ENCODE data around the gene ADH1C. TPM values are rescaled to one million over a fixed set of nuclear protein-coding genes. Genes with fewer than 3 reads are reported as not detected.
"Not testable (repeated sequence)": the region's sequence is repeated elsewhere in the genome, so short reads cannot be mapped to it uniquely, and the experiment has no call there.

Gene ADH1C
- total RNA-seq, 1 experiment from 2014 or later, result 1.6 TPM

DNA sequence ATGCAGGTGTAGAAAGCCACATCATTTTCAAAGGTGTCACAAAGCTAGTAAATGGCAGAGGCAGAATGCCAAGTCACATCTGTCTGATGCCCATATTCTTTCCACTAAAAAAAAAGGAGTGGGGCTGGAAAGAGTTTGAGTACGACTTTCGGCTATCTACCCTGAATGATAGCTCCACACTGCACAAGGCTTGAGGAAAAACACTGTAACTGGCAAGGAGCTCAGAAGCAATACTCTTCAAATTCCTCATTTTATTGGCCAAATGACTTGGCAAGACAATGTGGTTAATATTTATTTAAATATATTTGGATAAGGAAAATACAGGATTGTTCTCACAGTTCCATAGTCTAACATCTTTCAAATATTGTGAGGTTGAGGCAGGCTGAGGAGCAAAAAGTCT is 5.4 kb upstream of the ADH1C start:
- DNase-seq (ENCODE audit: low spot score), result no peak

DNA sequence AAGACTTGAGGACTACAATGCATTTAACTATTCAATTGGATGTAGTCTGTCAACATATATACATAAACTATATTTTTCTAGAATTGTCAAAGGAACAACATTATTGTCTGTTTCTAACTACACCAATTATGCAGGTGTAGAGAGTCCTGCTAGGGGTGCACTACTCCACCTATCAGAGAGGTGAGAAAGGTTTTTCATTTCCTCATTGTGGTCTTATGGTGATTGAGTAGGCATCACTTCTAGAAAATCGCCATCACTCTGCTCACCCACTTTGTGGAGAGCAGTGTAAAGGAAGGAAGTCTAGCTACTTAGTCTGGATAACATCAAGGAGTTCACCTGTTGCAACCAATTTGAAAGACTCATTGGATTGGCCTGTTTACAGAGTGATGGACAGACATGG is 4.4 kb upstream of the ADH1C start:
- no peak for DNase-seq (ENCODE audit: low spot score)

DNA sequence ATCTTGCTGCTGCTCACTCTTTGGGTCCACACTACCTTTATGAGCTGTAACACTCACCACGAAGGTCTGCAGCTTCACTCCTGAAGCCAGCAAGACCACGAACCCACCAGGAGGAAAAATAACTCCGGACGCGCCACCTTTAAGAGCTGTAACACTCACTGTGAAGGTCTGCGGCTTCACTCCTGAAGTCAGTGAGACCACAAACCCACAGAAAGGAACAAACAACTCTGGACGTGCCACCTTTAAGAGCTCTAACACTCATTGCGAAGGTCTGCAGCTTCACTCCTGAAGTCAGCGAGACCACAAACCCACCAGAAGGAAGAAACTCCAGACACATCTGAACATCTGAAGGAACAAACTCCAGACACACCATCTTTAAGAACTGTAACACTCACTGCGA is 3.6 kb upstream of the ADH1C start:
- DNase-seq (ENCODE audit: low spot score), result not testable (repeated sequence)

DNA sequence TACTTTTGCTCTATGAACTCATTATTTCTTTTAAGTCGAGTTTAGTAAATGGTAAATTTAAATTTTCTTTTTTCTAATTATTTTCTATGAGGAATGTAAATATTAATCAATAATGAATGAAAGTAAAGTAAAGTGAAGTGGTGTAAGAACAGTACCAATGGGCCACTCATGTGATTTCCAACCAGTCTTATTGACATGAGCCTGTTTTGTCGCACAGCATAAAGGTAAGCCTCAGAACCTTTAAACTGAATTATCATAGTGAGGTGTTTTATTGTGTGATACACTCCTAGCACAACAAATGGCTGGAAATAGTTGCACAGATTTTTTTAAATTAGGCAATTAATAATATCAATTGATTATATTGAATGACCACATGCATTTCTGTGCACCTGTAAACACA is 1.1 kb downstream of the ADH1C start:
- no peak for DNase-seq (ENCODE audit: low spot score)

DNA sequence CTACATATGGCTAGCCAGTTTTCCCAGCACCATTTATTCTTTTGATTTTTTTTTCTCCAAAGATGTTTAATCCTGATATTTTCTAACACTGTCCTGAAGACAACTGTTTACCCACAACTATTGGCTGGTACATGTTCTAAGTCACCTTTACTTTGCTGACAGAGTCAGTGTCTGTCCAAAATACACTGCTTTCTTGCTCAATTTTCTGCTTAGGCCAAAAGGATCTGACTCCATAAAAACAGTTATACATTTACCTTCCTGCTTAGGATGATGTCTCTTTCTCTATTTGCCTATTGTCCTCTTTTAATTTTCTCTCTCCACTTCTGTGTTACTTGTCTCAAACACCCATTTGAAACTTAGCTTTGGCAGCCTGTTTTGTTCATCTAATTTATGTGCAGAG is 3.2 kb downstream of the ADH1C start:
- no peak for DNase-seq (ENCODE audit: low spot score)

DNA sequence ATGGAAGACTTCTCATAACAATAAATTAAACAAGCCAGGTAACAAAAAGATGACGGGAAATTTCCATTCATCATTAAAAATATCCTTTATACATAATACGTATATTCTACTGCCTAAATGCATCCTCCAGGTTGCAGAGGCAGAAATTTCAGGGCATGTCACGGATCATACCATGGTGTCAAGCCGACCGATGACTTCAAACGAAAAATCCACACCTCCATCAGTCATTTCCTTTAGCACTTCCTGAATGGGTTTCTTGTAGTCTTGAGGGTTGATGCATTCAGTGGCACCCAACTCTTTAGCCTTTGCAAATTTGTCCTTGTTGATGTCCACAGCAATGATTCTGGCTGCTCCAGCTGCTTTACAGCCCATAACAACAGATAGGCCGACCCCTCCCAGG is 9.9 kb downstream of the ADH1C start:
- DNase-seq (ENCODE audit: low spot score), result not testable (repeated sequence)

DNA sequence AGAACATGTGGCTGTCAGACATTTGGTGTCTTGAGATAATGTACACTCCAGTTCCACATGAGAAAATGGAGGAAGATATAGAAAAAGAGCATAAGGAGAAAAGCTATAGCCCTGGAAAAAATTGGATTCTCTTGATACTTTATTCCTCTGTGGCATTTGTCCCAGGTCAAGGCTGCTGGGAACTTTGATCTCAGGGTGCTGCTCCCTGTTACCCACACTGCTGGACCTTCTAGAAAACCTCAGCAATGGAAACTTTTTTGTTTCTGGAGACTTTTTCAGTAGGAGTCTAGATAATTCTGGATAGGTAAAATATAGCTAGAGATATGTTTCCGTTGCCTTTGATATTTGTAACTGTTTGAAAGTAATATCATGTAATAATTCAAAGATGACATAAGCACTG is 11.1 kb downstream of the ADH1C start:
- DNase-seq (ENCODE audit: low spot score), result no peak

DNA sequence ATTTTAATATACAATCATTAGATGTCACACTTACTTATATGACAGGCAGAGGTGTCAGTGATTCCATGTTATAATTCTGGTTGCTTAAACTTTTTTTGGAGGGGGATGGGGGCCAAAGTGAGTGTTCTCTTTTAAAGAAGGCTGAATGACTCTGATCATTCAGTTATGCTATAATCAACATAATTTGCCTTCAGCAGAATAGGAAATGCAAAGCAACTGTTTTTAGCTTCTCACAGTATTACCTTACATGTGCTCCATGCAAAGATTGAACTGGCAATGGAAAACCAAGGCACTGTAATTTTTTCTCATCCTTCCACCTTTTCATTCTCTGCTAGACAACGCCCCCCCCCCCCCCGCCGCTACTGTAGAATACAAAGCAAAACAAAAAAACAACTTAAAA is 13.4 kb downstream of the ADH1C start:
- DNase-seq (ENCODE audit: low spot score), result no peak

DNA sequence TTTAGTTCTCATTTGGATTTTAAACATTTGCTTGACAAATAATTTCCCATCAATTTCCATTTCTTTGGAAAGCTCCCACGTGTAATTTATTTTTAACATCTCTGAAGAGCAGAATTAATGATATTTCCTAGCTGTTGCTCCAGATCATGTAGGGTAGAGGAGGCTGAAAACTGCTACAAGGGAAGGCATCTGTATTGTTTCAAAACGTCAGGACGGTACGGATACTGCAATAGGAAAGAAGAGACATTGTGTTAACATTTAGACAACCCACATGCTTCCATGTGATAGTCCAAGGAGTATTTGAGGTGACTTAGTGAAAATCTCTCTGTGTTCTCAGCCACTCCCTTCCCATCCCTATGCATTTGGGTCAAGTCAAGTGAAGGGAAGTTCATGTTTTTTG is 16.0 kb downstream of the ADH1C start:
- DNase-seq (ENCODE audit: low spot score), result no peak

DNA sequence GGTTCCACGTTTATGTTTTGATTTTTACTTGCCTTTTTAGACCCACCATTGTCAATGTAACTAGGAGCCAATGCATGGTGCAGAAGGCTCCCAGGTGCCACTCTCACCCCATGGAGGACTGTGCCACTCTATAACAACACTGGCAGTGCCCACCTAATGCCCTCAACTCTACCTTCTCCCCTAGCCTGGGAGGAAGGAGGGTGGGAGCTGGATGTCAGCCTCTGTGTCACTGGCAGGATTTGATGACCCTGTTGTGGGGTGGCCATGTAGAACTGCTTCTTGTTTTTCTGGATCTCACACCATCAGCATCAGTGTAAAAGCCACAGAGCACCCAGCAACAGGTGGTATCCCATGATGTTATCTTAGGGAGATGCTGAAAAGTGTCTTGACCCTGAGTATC is 17.7 kb downstream of the ADH1C start:
- DNase-seq (ENCODE audit: low spot score), result no peak

DNA sequence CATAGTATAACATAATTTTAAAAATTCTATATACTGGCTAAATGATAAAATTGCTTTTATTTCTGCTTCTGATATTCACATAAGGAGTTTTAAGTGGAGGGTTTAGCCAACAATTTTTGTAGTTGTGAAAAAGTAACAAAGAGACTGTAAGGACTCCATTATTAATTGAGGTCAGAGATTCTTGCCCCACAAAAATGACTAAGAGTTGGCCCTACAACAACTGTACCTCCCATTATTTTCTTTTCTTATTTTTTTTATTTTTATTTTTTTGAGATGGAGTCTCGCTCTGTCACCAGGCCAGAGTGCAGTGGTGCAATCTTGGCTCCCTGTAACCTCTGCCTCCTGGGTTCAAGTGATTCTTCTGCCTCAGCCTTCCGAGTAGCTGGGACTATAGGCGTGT is 21.9 kb downstream of the ADH1C start:
- no peak for DNase-seq (ENCODE audit: low spot score)

DNA sequence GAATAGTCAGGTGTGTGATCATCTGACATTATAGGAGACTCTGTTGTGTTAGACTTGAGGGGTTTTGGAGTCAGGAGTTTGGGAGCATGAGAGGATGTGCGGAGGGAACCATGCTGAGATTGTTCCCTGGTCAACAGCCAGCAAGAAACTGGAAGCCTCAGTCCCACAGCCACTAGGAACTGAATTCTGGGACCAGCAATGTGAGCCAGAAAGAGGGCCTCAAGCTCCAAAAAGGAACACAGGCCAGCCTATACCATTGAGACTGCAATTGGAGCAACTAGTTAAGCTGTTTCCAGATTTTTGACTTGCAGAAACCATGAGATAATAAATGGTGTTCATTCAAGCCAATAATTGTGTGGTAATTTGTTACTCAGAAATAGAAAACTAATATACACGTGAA is 22.7 kb downstream of the ADH1C start:
- no peak for DNase-seq (ENCODE audit: low spot score)

DNA sequence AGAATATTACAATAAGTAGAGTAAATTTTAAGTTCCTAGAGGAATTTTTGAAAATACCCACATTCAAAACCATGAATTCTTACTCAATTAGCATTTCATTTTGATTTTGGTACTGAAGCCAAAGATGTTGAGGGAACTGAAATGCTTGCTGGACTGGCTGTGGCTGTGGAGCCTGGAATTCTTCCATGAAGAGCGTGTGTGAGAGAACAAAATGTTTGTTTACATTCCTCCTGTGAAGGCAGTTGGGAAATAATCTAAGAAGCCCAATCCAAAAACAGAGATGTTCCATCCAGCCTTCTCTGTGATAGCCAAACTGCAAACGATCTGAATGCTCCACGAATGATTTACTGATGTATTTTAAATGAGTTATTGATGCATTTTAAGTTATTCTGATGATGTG is 27.6 kb downstream of the ADH1C start:
- no peak for DNase-seq (ENCODE audit: low spot score)

DNA sequence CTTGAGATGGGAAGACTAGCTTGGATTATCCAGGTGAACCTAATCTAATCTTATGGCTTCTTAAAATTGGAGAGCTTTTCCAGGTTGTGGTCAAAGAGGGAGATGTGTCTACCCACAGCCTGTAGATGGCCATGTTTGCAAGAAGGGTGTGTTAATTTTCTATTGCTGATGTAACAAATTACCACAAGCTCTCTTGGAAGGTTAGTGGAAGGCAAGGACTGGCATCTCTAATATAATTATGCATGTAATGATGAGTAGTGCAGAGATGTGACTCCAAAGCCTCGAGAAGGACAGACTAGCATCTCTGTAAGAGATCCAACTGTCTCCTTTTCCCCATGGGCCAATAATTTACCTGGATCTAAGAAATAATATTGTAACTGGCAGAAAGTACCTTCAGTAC is 28.2 kb downstream of the ADH1C start:
- no peak for DNase-seq (ENCODE audit: low spot score)

DNA sequence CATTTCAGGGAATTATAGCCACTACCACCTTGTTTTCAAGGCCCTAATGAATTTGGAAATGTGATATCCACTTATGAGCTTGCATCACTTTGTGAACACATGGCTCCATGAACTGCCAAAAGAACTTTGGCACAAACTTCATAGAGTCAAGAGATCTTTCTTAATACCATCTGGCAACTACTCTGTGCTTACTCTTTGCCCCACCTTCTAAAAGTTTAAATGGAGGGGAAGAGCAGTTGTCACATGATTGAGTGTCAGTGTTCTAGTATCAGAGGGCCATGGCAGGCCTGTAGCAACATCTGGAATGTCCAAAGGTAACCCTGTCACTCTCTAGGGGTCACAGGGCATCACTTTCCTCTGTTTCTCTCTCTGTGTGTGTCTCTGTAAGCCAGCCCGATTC is 28.8 kb downstream of the ADH1C start:
- no peak for DNase-seq (ENCODE audit: low spot score)

DNA sequence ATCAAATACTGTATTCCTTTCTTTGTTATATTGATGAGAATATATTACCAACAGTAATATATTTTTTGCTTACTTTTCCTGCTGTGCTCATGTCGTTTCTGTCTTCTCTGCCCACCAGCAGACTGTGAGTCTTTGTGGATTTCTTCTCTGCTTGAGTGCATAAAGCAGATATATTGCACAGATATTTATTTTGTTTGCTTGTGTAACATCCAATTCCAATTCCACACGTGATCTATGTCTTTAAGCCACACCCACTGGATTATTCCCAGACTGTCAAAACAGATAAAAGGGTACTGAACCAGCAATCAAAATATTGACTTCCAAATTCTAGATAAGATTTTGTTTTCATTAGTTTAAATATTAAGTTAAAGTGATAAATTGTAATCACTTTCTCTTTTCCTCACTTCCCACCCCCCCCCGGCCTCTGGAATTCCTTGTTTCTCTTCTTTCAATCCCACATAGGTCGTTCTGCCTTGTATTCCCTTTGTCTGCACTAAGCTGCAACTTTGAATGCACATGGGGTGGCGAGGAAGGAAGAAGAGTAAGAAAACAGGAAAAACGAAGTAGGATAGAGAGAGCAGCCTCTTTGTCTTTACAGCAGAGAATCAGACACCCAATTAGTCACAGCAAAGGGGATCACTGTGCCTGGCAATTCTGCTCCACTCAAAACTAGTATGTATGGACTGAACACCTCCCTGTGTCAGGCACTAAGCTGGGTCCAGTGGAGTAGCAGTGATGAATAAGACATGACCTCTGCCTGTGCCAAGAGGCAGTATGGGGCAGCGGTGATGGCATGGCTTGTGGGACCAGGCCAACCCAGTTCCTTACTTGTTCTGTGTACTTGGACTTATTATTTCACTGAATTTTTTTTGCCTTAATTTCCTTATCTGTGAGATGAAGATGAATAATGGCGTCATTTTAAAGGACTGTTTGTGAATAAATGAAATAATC is 31.0 kb downstream of the ADH1C start, which contains the start of gene ADH1B:
TSS of gene ADH1B (minus strand) at position 161 of the 951 bp plus-strand sequence. CDS start at position 91, 70 bp downstream.
- no peak for DNase-seq (ENCODE audit: low spot score)

DNA sequence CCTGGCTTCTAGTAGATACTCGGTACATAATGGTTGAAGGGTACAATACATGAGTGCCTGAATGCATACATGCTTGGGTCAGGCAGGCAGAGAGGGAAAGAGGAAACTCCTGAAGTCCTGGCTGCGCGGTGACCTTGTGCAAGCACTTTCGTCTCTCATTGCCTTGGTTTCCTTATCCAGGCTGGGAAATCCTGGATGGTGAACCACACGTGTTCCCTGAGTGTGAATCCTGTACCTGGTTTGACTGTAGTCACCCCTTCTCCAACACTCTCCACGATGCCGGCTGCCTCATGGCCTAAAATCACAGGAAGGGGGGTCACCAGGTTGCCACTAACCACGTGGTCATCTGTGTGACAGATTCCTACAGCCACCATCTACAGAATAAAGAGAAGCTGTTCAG is 34.7 kb downstream of the ADH1C start:
- not testable (repeated sequence) for DNase-seq (ENCODE audit: low spot score)

DNA sequence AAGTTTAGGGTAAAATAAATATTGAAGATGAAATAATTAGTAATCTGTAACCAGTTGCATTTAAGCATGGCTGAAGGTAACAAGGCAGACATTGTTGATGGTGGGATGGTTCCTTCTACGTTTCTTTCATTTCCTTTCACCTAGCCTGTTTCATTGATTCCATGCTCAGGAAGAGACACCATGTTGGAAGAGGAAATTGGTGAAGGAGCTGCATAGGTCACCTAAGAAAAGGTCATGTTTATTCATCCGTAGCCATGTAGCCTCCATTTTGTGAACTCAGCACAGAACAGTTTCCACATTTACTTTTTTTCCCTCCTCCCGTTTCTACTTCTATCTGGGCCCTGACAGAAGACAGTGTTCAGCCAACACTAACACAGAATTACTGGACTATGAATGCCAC is 35.2 kb downstream of the ADH1C start:
- no peak for DNase-seq (ENCODE audit: low spot score)

DNA sequence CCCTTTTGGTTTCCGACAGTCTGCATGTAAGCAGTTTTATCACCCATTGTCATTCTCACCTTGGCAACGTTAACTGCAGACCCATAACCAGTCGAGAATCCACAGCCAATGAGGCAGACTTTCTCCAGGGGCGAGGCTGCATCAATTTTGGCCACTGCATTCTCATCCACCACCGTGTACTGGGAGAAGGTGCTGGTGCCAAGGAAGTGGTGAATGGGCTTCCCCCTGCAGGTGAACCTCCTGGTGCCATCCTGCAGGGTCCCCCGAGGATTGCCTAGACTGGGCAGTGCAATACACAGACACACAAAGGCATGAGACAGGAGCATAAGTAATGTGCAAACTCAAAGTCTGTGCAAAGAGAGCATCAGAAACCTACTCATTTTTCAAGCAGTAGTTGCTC is 36.7 kb downstream of the ADH1C start:
- no peak for DNase-seq (ENCODE audit: low spot score)

DNA sequence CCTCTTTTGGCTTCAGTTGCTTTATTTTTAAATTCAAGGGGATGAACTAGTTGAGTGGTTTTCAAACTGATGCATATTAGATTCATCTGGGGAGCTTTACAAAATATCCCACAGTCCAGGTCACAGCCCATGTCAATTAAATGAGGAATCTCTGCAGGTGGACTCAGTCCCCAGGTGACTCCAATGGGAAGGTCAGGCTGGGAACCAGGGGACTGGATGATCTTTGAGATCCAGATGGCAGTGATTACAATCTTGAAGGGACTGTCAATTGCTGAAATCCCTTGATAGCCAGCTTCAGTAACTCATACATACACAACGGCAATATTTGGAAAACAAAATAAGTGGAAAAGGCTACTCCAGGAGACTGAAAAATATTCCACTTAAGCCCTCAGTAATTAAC is 38.3 kb downstream of the ADH1C start:
- DNase-seq (ENCODE audit: low spot score), result no peak

DNA sequence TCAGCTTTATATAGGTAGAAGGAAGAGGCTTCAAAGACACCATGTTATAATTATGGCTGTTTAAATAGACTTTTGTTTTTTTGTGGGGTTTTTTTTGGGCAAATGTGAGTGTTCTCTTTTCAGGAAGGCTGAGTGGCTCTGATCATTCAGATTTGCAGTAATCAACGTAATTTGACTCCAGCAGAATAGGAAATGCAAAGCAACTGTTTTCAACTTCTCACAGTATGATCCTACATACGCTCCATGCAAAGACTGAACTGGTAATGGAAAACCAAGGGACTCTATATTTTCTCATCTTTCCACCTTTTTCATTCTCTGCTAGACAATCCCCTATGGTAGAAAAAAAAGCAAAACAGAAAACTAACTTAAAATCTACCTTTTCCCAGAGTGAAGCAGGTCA is 42.2 kb downstream of the ADH1C start:
- DNase-seq (ENCODE audit: low spot score), result no peak

DNA sequence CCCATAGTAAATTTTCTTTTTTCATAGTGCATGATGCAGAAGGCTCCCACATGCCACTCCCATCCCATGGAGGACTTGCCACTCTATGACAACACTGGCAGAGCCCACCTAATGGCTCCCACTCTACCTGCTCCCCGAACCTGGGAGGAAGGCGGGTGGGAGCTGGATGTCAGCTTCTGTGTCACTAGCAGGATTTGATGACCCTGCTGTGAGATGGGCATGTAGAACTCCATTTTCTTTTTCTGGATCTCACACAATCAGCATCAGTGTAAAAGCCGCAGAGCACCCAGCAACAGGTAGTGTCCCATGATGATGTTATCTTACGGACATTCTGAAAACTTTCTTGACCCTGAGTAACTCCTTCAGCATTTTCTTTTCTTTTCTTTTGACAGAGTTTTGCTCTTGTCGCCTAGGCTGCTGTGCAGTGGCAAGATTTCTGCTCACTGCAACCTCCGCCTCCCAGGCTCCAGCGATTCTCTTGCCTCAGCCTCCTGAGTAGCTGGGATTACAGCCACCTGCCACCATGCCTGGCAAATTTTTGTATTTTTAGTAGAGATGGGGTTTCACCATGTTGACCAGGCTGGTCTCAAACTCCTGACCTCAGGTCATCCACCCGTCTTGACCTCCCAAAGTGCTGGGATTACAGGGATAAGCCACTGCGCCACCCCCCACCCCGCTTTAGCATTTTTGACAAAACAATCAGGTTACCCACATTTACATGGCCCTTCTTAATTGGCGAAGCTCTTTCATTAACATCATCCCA is 46.7 kb downstream of the ADH1C start:
- DNase-seq (ENCODE audit: low spot score), result no peak

Measured in H4 (cell line).